OCI-LY7 (cell line): ENCODE measurements around the gene USP34. TPM values are rescaled to one million over a fixed set of nuclear protein-coding genes. Genes with fewer than 3 reads are reported as not detected.

ENCODE experiments used
- BruUV-seq: library from RNA; stranded (reverse); fragments of 400-500 nt; replicated peaks from 2 replicates; lab custom pipeline; 2021; lab: Mats Ljungman, UMichigan
- CTCF ChIA-PET: fragments of 300-600 bp; sonication (Branson Sonifier 250); formaldehyde crosslinking; loops from one replicate; lab custom pipeline; 2022; ENCODE audit warnings: antibody characterized with exemption; ENCODE audit not compliant: unreplicated experiment; lab: Charles Lee
- POLR2A ChIA-PET: fragments of 300-600 bp; sonication (Branson Sonifier 250); formaldehyde crosslinking; loops from one replicate; lab custom pipeline; 2022; ENCODE audit warnings: antibody characterized with exemption; lab: Charles Lee
- DNase-seq: peaks from one replicate; pipeline ENCODE4 v3.0.0-alpha.2; 2015; ENCODE audit warnings: low spot score
- H2AFZ ChIP-seq: fragments of 200-600 bp; sonication (generic), shearing (Covaris generic); 2 replicates; pipeline ENCODE4 v1.6.1; 2014; ENCODE audit warnings: mild to moderate bottlenecking, antibody characterized with exemption, low read length, moderate library complexity
- H3K27ac ChIP-seq: fragments of 200-600 bp; sonication (generic); 2 replicates; pipeline ENCODE4 v1.5.1; 2014; ENCODE audit warnings: mixed run types, low read depth, mild to moderate bottlenecking, moderate library complexity, low read length, inconsistent platforms; ENCODE audit not compliant: poor library complexity, severe bottlenecking
- H3K36me3 ChIP-seq: fragments of 200-600 bp; sonication (generic); 2 replicates; pipeline ENCODE4 v1.6.1; 2014; ENCODE audit warnings: mild to moderate bottlenecking, antibody characterized with exemption, low read length, moderate library complexity, mixed read lengths; ENCODE audit not compliant: insufficient read depth
- H3K4me1 ChIP-seq: fragments of 200-600 bp; sonication (generic); 2 replicates; pipeline ENCODE4 v1.5.1; 2014; ENCODE audit warnings: mild to moderate bottlenecking, low read length; ENCODE audit not compliant: insufficient read depth, poor library complexity, severe bottlenecking
- H3K4me2 ChIP-seq: fragments of 200-600 bp; sonication (generic); 2 replicates; pipeline ENCODE4 v1.6.1; 2014; ENCODE audit warnings: mild to moderate bottlenecking, low read length
- H3K4me3 ChIP-seq: fragments of 200-600 bp; sonication (generic); 2 replicates; pipeline ENCODE4 v1.5.1; 2014; ENCODE audit warnings: mild to moderate bottlenecking, low read depth, low read length; ENCODE audit not compliant: poor library complexity, severe bottlenecking
- H3K79me2 ChIP-seq: fragments of 200-600 bp; sonication (generic); 2 replicates; pipeline ENCODE4 v1.6.1; 2016; ENCODE audit warnings: low read depth, mild to moderate bottlenecking, low read length, moderate library complexity, mixed read lengths; ENCODE audit not compliant: insufficient read depth
- H3K9me2 ChIP-seq: fragments of 200-600 bp; sonication (generic); 2 replicates; pipeline ENCODE4 v1.6.1; 2016; ENCODE audit warnings: mild to moderate bottlenecking, low read length, mixed read lengths; ENCODE audit not compliant: insufficient read depth
- H3K9me3 ChIP-seq: fragments of 200-600 bp; sonication (generic); 2 replicates; pipeline ENCODE4 v1.6.1; 2014; ENCODE audit warnings: mild to moderate bottlenecking, mixed run types, low read length, mixed read lengths
- H4K20me1 ChIP-seq: fragments of 200-600 bp; sonication (generic); 2 replicates; pipeline ENCODE4 v1.6.1; 2014; ENCODE audit warnings: mild to moderate bottlenecking, antibody characterized with exemption, low read length, moderate library complexity, mixed read lengths; ENCODE audit not compliant: insufficient read depth
- EZH2phosphoT487 ChIP-seq: fragments of 200-600 bp; sonication (generic); IDR thresholded peaks from 2 replicates; pipeline ENCODE4 v1.6.1; 2018; ENCODE audit warnings: low read depth, borderline replicate concordance, mild to moderate bottlenecking, mixed run types, antibody characterized with exemption, low read length, moderate library complexity, mixed read lengths
- intact Hi-C: fragments of 100-400 bp; cut with micrococcal nuclease; formaldehyde crosslinking; loops from one replicate; pipeline ENCODE4 v1.10.0; 2022; ENCODE audit not compliant: unreplicated experiment
- total RNA-seq, 2 experiments: library from RNA; depleted of rRNA in 1 of 2; stranded (reverse); fragments of >200 nt in 1 of 2; shearing (Covaris generic) in 1 of 2; gene quantifications; 2 replicates each; pipeline ENCODE4 v1.2.3, GENCODE V29; 2014 to 2022
- TF ChIP-seq, protein P1 (sequence below): fragments of 200-600 bp; sonication (generic); conservative IDR thresholded peaks from 2 replicates; pipeline ENCODE4 v1.5.1; 2014; ENCODE audit warnings: mild to moderate bottlenecking, antibody characterized with exemption, low read length, moderate library complexity, mixed read lengths

USP34 gene
- total RNA-seq, 2 experiments from 2014 or later = 192 to 344 TPM

DNA sequence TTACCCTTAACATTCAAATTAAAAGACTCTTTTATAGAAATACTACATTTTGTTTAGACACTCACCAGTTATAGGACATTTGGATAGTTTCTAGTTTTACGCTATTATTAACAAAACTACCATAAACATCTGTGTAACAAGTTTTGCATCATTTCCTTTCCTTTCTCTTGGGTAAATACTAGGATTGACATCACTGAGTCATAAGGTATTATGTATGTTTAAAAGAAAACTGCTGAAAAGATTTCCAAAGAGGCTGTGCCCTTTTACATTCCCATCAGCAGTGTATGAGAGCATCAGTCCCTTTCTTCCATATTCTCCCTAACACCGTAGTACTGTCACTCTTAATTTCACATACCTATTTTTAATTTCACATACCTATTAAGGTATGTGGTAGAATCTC is 130.6 kb downstream of the USP34 start:
- Histone ChIP-seq H3K4me2 (no peak overlapping the region), H3K9me2 (no peaks in the 10 kb centered on the region), H2AFZ (no peak overlapping the region), H3K4me1 (no peaks in the 10 kb centered on the region), H4K20me1 (no peaks in the 10 kb centered on the region), H3K4me3 (no peak overlapping the region), H3K79me2 (peaks cover 14% of the 10 kb centered on the region; the same call in 1 of the 2 replicates), H3K27ac (no peak overlapping the region), H3K36me3 (peaks cover 99% of the 10 kb centered on the region), H3K9me3 (no peaks in the 10 kb centered on the region)
- ChIA-PET POLR2A (no interaction called here), CTCF (no interaction called here)
- intact Hi-C loops = no loop called here
- no peak for TF ChIP-seq EZH2phosphoT487
- TF ChIP-seq, protein P1, sequence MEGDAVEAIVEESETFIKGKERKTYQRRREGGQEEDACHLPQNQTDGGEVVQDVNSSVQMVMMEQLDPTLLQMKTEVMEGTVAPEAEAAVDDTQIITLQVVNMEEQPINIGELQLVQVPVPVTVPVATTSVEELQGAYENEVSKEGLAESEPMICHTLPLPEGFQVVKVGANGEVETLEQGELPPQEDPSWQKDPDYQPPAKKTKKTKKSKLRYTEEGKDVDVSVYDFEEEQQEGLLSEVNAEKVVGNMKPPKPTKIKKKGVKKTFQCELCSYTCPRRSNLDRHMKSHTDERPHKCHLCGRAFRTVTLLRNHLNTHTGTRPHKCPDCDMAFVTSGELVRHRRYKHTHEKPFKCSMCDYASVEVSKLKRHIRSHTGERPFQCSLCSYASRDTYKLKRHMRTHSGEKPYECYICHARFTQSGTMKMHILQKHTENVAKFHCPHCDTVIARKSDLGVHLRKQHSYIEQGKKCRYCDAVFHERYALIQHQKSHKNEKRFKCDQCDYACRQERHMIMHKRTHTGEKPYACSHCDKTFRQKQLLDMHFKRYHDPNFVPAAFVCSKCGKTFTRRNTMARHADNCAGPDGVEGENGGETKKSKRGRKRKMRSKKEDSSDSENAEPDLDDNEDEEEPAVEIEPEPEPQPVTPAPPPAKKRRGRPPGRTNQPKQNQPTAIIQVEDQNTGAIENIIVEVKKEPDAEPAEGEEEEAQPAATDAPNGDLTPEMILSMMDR = no peak
- no TSS peak for BruUV-seq
- no peak for DNase-seq

DNA sequence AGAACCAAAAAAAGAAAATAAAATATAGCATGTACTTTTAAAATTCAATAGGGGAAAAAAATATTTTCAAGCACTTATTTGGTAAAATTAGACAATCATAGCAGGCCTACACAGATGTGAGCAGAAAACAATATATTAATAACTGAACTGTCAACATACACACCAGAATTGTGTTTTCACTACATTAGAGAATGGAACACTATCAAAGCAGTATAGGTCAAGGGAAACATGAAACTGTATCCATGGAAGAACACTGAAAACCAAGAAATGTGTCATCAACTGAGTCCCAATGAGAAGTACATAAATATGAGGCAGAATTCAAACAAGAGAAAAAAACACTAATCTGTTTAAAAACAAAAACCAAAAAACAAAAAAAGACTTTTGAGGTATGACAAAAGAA is 132.4 kb downstream of the USP34 start:
- Histone ChIP-seq H3K27ac (no peak overlapping the region), H3K4me1 (no peaks in the 10 kb centered on the region), H2AFZ (no peak overlapping the region), H3K9me2 (no peaks in the 10 kb centered on the region), H3K9me3 (no peaks in the 10 kb centered on the region), H3K36me3 (peaks cover 98% of the 10 kb centered on the region), H4K20me1 (no peaks in the 10 kb centered on the region; the same call in 1 of the 2 replicates), H3K4me2 (no peak overlapping the region), H3K79me2 (no peaks in the 10 kb centered on the region), H3K4me3 (no peak overlapping the region)
- CTCF ChIA-PET = no interaction called here
- no peak for DNase-seq
- intact Hi-C loops = no loop called here
- BruUV-seq = no TSS peak
- TF ChIP-seq, protein P1 = no peak
- TF ChIP-seq EZH2phosphoT487 = no peak
- POLR2A ChIA-PET = no interaction called here

DNA sequence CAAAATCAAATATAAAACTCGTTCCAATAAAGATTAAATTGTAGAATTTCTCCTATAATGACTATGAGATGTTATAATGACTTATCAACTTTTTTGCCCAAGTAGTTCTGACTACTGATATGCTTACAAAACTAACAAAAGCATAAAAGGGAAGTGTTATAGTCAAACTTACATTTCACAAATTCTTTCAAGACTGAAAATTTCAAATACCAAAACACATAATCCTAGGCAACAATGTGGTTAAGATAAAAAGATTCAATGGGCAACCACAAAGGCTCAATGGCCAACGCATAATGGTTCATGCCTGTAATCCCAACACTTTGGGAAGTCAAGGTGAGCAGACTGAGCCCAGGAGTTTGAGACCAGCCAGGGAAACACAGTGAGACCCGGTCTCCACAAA is 135.7 kb downstream of the USP34 start:
- no peak for TF ChIP-seq EZH2phosphoT487
- TF ChIP-seq, protein P1 = no peak
- Histone ChIP-seq H3K9me2 (no peaks in the 10 kb centered on the region), H3K4me1 (no peaks in the 10 kb centered on the region), H3K4me3 (no peak overlapping the region), H3K9me3 (no peaks in the 10 kb centered on the region), H3K36me3 (peaks cover 98% of the 10 kb centered on the region), H2AFZ (no peak overlapping the region), H3K27ac (no peak overlapping the region), H3K4me2 (no peak overlapping the region), H4K20me1 (no peaks in the 10 kb centered on the region; the same call in 1 of the 2 replicates), H3K79me2 (0 out of 2 replicates have a peak, but pooled peaks cover 4% of the 10 kb centered on the region)
- DNase-seq = no peak
- no TSS peak for BruUV-seq
- POLR2A ChIA-PET = no interaction called here
- intact Hi-C loops = no loop called here
- CTCF ChIA-PET = no interaction called here
